ENCODE results near the gene KPNB1.

- TF ChIP-seq, protein P1, sequence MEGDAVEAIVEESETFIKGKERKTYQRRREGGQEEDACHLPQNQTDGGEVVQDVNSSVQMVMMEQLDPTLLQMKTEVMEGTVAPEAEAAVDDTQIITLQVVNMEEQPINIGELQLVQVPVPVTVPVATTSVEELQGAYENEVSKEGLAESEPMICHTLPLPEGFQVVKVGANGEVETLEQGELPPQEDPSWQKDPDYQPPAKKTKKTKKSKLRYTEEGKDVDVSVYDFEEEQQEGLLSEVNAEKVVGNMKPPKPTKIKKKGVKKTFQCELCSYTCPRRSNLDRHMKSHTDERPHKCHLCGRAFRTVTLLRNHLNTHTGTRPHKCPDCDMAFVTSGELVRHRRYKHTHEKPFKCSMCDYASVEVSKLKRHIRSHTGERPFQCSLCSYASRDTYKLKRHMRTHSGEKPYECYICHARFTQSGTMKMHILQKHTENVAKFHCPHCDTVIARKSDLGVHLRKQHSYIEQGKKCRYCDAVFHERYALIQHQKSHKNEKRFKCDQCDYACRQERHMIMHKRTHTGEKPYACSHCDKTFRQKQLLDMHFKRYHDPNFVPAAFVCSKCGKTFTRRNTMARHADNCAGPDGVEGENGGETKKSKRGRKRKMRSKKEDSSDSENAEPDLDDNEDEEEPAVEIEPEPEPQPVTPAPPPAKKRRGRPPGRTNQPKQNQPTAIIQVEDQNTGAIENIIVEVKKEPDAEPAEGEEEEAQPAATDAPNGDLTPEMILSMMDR (IDR thresholded peaks at IDR 0.05) = no peak
- no peak for TF ChIP-seq POLR2A (IDR thresholded peaks at IDR 0.05)
Measured at GRCh38 chr17:47652570-47652969, 2.9 kb downstream of the KPNB1 start.

Data from uterus (tissue), 2 donors.